ENCODE measurements around the gene SAE1.

DNA sequence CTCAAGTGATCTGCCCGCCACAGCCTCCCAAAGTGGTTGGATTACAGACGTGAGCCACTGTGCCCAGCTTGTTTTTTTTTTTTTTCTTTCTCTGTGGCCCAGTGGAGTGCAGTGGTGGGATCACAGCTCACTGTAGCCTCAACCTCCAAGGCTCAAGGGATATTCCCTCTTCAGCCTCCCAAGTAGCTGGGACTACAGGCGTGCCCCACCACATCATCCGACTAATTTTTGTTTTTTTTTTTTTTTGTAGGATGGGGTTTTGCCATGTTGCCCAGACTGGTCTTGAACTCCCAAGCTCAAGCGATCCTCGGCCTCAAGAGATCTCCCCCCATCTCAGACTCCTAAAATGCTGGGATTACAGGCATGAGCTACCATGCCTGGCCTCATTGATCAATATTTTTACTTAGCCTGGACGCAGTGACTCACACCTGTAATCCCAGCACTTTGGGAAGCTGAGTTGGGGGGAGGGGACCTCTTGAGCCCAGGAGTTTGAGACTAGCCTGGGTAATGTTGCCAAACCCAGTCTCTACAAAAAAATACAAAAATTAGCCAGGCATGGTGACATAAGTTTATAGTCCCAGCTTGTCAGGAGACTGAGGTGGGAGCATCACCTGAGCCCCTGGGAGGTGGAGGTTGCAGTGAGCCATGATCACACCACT lies 1.7 kb downstream of the SAE1 start:
- TF ChIP-seq CTCF (IDR thresholded peaks at IDR 0.05): no peak
- no peak for TF ChIP-seq POLR2A (IDR thresholded peaks at IDR 0.05)
- TF ChIP-seq POLR2AphosphoS5 (IDR thresholded peaks at IDR 0.05): no peak
